ENCODE results near the gene NUBP2. TPM values are rescaled to one million over a fixed set of nuclear protein-coding genes. Genes with fewer than 3 reads are reported as not detected.

Gene NUBP2
- total RNA-seq, 1 experiment from 2014 or later = 103 TPM

GRCh38 chr16:1832838-1833454 lies 50.2 kb downstream of the NUBP2 start:
- H3K36me3 ChIP-seq (ENCODE audit: control insufficient read depth in 1 of 2, insufficient read depth in 2 of 2, low read length in 2 of 2) = 0 out of 4 replicates have a peak, but pooled peaks cover 0 to 7% of the 10 kb centered on the region in 2 experiments
- POLR2A ChIA-PET = no interaction called here
- no peak overlapping the region for H3K4me3 ChIP-seq (replicated peaks in 1 of 2; ENCODE audit: low read depth in 1 of 2, low read length in 2 of 2)

More at GRCh38 chr16:1832838-1833454, 50.2 kb downstream of the NUBP2 start:
- no TSS peak for BruUV-seq (replicated peaks)
- no peaks in the 10 kb centered on the region for H3K27me3 ChIP-seq (ENCODE audit: insufficient read depth, low read length)
- peaks cover 8% of the 10 kb centered on the region in 2 experiments for H3K4me1 ChIP-seq (ENCODE audit: control insufficient read depth in 1 of 2, insufficient read depth in 2 of 2, low read length in 2 of 2)
- H3K4me2 ChIP-seq (ENCODE audit: low read length) = no peak overlapping the region
- no peaks in the 10 kb centered on the region for H3K9me2 ChIP-seq (ENCODE audit: insufficient read depth)
- ATAC-seq (no peak; the same call in 1 of the 2 replicates), DNase-seq (ENCODE audit: low read depth, low spot score) (no peak)
- no peak overlapping the region for H2AFZ ChIP-seq (ENCODE audit: low read depth, low read length, poor library complexity, severe bottlenecking)
- RAD21 ChIA-PET (ENCODE audit: low non-redundant PET in 1 of 2, low total read pairs in 2 of 2, uncharacterized antibody in 2 of 2, unreplicated experiment in 2 of 2) = no interaction called here
- no peaks in the 10 kb centered on the region for H3K9me3 ChIP-seq (ENCODE audit: control insufficient read depth in 1 of 2, insufficient read depth in 1 of 2, low read depth in 1 of 2, low read length in 2 of 2)
- H3K9ac ChIP-seq (ENCODE audit: low read length) = no peak overlapping the region
- CTCF ChIA-PET = no interaction called here
- H4K20me1 ChIP-seq (ENCODE audit: insufficient read depth) = peaks cover 5% of the 10 kb centered on the region; the same call in 1 of the 2 replicates
- no peak overlapping the region for H3K27ac ChIP-seq (ENCODE audit: low read depth, low read length)
- intact Hi-C loops (cut with micrococcal nuclease) = no loop called here
- TF ChIP-seq EZH2phosphoT487 (IDR thresholded peaks at IDR 0.05; ENCODE audit: borderline replicate concordance) (no peak), CEBPB (IDR thresholded peaks at IDR 0.05; ENCODE audit: low read depth) (no peak), TCF7L2 (IDR thresholded peaks at IDR 0.05; ENCODE audit: borderline replicate concordance, extremely low read depth, insufficient read depth, insufficient read length) (no peak), JUND (IDR thresholded peaks at IDR 0.05) (no peak), ZNF274 (IDR thresholded peaks at IDR 0.05; ENCODE audit: low read depth, low read length) (no peak), RAD21 (IDR thresholded peaks at IDR 0.05; ENCODE audit: low read depth) (no peak), FOSL1 (IDR thresholded peaks at IDR 0.05; ENCODE audit: low read depth) (no peak), SP1 (IDR thresholded peaks at IDR 0.05; ENCODE audit: low read depth) (no peak), ZFX (IDR thresholded peaks at IDR 0.05) (no peak), SRF (IDR thresholded peaks at IDR 0.05; ENCODE audit: low read depth) (no peak), POLR2AphosphoS5 (IDR thresholded peaks at IDR 0.05; ENCODE audit: low read depth, low read length) (no peak), POLR2A (IDR thresholded peaks at IDR 0.05; ENCODE audit: borderline replicate concordance, extremely low read depth, insufficient read depth, insufficient read length) (no peak), EGR1 (IDR thresholded peaks at IDR 0.05; ENCODE audit: low read depth) (no peak), EZH2 (IDR thresholded peaks at IDR 0.05) (no peak), MAX (IDR thresholded peaks at IDR 0.05) (no peak), YY1 (IDR thresholded peaks at IDR 0.05; ENCODE audit: extremely low read depth, insufficient replicate concordance, low read depth, low read length) (no peak), SIN3A (IDR thresholded peaks at IDR 0.05; ENCODE audit: low read depth) (no peak), ZBTB33 (IDR thresholded peaks at IDR 0.05; ENCODE audit: extremely low read depth, insufficient replicate concordance, low read length) (no peak), CTCF (IDR thresholded peaks at IDR 0.05 in 2 of 3, conservative IDR thresholded peaks at IDR 0.05 in 1 of 3; ENCODE audit: borderline replicate concordance in 1 of 3, insufficient read depth in 1 of 3, low read depth in 2 of 3, low read length in 2 of 3) (no peak), CBX3 (IDR thresholded peaks at IDR 0.05; ENCODE audit: low read depth) (no peak)
- H3K79me2 ChIP-seq (ENCODE audit: insufficient read depth, low read length) = peaks cover 25% of the 10 kb centered on the region
